ENCODE measurements around the gene NBEAL2.

DNA sequence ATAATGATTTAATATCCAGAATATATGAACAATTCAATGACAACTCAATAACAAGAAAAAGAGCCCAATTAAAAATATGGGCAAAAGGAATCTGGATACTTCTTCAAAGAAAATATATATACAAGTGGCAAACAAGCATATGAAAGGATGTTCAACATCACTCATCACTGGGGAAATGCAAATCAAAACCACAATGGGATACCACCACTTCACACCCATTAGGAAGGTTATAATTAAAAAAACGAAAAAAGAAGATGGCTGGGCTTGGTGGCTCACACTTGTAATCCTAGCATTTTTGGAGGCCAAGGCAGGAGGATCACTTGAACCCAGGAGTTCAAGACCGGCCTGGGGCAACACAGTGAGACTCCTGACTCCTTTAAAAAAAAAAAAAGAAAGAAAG lies 7.1 kb upstream of the NBEAL2 start:
- TF ChIP-seq, protein P1, sequence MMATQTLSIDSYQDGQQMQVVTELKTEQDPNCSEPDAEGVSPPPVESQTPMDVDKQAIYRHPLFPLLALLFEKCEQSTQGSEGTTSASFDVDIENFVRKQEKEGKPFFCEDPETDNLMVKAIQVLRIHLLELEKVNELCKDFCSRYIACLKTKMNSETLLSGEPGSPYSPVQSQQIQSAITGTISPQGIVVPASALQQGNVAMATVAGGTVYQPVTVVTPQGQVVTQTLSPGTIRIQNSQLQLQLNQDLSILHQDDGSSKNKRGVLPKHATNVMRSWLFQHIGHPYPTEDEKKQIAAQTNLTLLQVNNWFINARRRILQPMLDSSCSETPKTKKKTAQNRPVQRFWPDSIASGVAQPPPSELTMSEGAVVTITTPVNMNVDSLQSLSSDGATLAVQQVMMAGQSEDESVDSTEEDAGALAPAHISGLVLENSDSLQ (IDR thresholded peaks at IDR 0.05), result no peak
- TF ChIP-seq SP1 (IDR thresholded peaks at IDR 0.05) (no peak), TARDBP (IDR thresholded peaks at IDR 0.05) (no peak), FOXK2 (IDR thresholded peaks at IDR 0.05) (no peak), FOXM1 (IDR thresholded peaks at IDR 0.05; ENCODE audit: borderline replicate concordance) (no peak), ZNF384 (IDR thresholded peaks at IDR 0.05) (no peak), L3MBTL2 (conservative IDR thresholded peaks at IDR 0.05) (no peak), FOXA1 (IDR thresholded peaks at IDR 0.05) (no peak), ARNT (IDR thresholded peaks at IDR 0.05) (no peak), BHLHE40 (IDR thresholded peaks at IDR 0.05; ENCODE audit: borderline replicate concordance) (no peak), ELF4 (IDR thresholded peaks at IDR 0.05) (no peak), CTBP1 (IDR thresholded peaks at IDR 0.05; ENCODE audit: borderline replicate concordance) (no peak)

All from HEK293T (cell line).